Measurements from ENCODE around the gene ATAD3A.

DNA sequence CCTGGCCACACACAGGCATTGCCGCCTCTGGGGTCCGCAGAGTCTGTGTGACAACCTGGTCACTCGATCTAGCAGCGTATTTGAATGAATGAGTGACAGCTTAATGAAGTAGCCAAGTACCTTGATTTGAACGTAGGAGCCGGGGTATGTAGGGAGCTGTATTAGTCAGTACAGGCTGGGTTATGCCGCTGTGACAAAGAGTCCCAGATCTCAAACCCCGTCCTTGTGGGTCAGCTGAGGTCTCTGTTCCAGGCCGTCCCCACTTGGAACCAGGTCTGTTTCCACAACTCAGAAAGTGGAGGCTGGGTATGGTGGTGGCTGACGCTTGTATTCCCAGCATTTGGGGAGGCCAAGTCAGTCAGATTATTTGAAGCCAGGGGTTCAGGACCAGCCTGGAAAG, 20.4 kb upstream of the ATAD3A start:
- TF ChIP-seq YY1 (IDR thresholded peaks at IDR 0.05; ENCODE audit: insufficient read depth, insufficient read length) (no peak), ZNF274 (IDR thresholded peaks at IDR 0.05; ENCODE audit: low read depth, low read length) (no peak), SUZ12 (IDR thresholded peaks at IDR 0.05; ENCODE audit: extremely low read depth, insufficient read depth, insufficient read length) (no peak)

Measured in NT2/D1 (cell line).